MCF 10A (cell line): ENCODE results near the gene KATNIP. TPM values are rescaled to one million over a fixed set of nuclear protein-coding genes. Genes with fewer than 3 reads are reported as not detected.

Source experiments
- BruUV-seq: library from RNA; stranded (reverse); fragments of 400-500 nt; replicated peaks from 2 replicates; lab custom pipeline; 2021; lab: Mats Ljungman, UMichigan
- CTCF ChIA-PET: fragments of 300-600 bp; sonication (Branson Sonifier 250); formaldehyde crosslinking; extraction: SDS; loops from one replicate; lab custom pipeline; 2021; ENCODE audit warnings: antibody characterized with exemption, inconsistent platforms; lab: Yijun Ruan, JAX
- POLR2A ChIA-PET: fragments of 300-600, 350-650 bp; sonication (Branson Sonifier 250); formaldehyde crosslinking; extraction: SDS; loops from one replicate; lab custom pipeline; 2020; ENCODE audit warnings: antibody characterized with exemption, inconsistent platforms; lab: Yijun Ruan, JAX
- DNase-seq: peaks from one replicate; pipeline ENCODE4 v3.0.0-alpha.2; 2018; ENCODE audit not compliant: unreplicated experiment
- H3K27ac Mint-ChIP-seq: one replicate; pipeline ENCODE4 v1.8.0; 2022; ENCODE audit warnings: mild to moderate bottlenecking, low read depth, mixed read lengths; ENCODE audit not compliant: unreplicated experiment
- H3K27me3 Mint-ChIP-seq: one replicate; pipeline ENCODE4 v1.8.0; 2022; ENCODE audit warnings: mixed read lengths; ENCODE audit not compliant: insufficient read depth, unreplicated experiment
- H3K36me3 Mint-ChIP-seq: one replicate; pipeline ENCODE4 v1.8.0; 2022; ENCODE audit warnings: mild to moderate bottlenecking, moderate library complexity, mixed read lengths; ENCODE audit not compliant: insufficient read depth, unreplicated experiment
- H3K4me1 Mint-ChIP-seq: one replicate; pipeline ENCODE4 v1.8.0; 2022; ENCODE audit warnings: mixed read lengths; ENCODE audit not compliant: insufficient read depth, unreplicated experiment
- H3K4me3 Mint-ChIP-seq: one replicate; pipeline ENCODE4 v1.8.0; 2022; ENCODE audit warnings: mild to moderate bottlenecking, moderate library complexity, mixed read lengths; ENCODE audit not compliant: unreplicated experiment
- H3K9me3 Mint-ChIP-seq: one replicate; pipeline ENCODE4 v1.8.0; 2022; ENCODE audit warnings: mixed read lengths; ENCODE audit not compliant: unreplicated experiment
- intact Hi-C: fragments of 100-400 bp; cut with micrococcal nuclease; formaldehyde crosslinking; loops from 2 replicates; pipeline ENCODE4 v1.14.1; 2022
- total RNA-seq: library from RNA; stranded (reverse); gene quantifications from 2 replicates; pipeline ENCODE4 v1.2.3, GENCODE V29; 2022
- TF ChIP-seq, protein P1 (sequence below): fragments of 200-600 bp; IDR thresholded peaks from one replicate; pipeline ENCODE4 v1.8.0; 2022; ENCODE audit warnings: antibody characterized with exemption, mild to moderate bottlenecking; ENCODE audit not compliant: unreplicated experiment

KATNIP gene
- total RNA-seq, 1 experiment from 2014 or later, result 21.3 TPM

- no TSS peak for BruUV-seq
- CTCF ChIA-PET, result interaction anchor here (0.9 kb wide), 1 partner anchor 553 kb away, joined by 4 read pairs; no protein-coding TSS in a partner anchor
- TF ChIP-seq, protein P1, sequence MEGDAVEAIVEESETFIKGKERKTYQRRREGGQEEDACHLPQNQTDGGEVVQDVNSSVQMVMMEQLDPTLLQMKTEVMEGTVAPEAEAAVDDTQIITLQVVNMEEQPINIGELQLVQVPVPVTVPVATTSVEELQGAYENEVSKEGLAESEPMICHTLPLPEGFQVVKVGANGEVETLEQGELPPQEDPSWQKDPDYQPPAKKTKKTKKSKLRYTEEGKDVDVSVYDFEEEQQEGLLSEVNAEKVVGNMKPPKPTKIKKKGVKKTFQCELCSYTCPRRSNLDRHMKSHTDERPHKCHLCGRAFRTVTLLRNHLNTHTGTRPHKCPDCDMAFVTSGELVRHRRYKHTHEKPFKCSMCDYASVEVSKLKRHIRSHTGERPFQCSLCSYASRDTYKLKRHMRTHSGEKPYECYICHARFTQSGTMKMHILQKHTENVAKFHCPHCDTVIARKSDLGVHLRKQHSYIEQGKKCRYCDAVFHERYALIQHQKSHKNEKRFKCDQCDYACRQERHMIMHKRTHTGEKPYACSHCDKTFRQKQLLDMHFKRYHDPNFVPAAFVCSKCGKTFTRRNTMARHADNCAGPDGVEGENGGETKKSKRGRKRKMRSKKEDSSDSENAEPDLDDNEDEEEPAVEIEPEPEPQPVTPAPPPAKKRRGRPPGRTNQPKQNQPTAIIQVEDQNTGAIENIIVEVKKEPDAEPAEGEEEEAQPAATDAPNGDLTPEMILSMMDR, result no peak
- peaks cover 42% of the 10 kb centered on the region for H3K36me3 Mint-ChIP-seq
- DNase-seq, result no peak
- intact Hi-C loops, result no loop called here
- no peaks in the 10 kb centered on the region for H3K27me3 Mint-ChIP-seq
- POLR2A ChIA-PET, result no interaction called here
- H3K4me3 Mint-ChIP-seq, result no peak overlapping the region
- no peaks in the 10 kb centered on the region for H3K4me1 Mint-ChIP-seq
- no peaks in the 10 kb centered on the region for H3K9me3 Mint-ChIP-seq
- H3K27ac Mint-ChIP-seq, result no peak overlapping the region
Observed at GRCh38 chr16:27518226-27518625, 31.7 kb upstream of the KATNIP start.

GRCh38 chr16:27520982-27521673 is 28.8 kb upstream of the KATNIP start:
- no peak overlapping the region for H3K27ac Mint-ChIP-seq
- no peak overlapping the region for H3K4me3 Mint-ChIP-seq
- TF ChIP-seq, protein P1, result no peak
- H3K4me1 Mint-ChIP-seq, result no peaks in the 10 kb centered on the region
- H3K27me3 Mint-ChIP-seq, result no peaks in the 10 kb centered on the region
- CTCF ChIA-PET, result interaction anchor here (0.7 to 1.0 kb wide), 2 partner anchors 9 to 38 kb away, joined by 3 to 4 read pairs; no protein-coding TSS in a partner anchor
- intact Hi-C loops, result no loop called here
- POLR2A ChIA-PET, result interaction anchor here (0.6 to 1.0 kb wide), 2 partner anchors 9 to 58 kb away, joined by 3 read pairs; no protein-coding TSS in a partner anchor
- no peaks in the 10 kb centered on the region for H3K9me3 Mint-ChIP-seq
- peaks cover 43% of the 10 kb centered on the region for H3K36me3 Mint-ChIP-seq
- BruUV-seq, result no TSS peak
- DNase-seq, result no peak

DNA sequence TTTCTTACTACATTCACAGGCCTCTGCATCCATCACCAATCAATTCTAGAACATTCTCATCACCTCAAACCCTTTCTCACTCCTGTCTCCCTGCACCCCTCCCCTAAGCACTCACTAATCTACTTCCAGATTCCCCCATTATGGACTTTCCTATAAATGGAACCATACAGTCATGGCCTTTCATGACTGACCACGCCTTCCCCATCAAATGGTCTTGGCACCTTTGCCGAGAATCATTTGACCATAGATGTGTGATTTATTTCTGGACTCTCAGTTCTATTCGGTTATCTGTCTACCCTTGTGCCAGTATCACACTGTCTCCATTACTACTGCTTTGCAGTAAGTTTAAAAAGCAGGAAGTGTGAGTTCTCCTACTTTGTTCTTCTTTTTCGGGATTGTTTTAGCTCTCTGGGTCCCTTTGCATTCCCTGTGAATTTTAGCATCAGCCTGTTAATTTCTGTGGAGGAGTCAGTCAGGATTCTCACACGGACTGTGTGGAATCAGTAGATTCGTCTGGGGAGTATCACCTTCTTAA is 27.7 kb upstream of the KATNIP start:
- POLR2A ChIA-PET, result interaction anchor here (1.0 kb wide), 1 partner anchor 56 kb away, joined by 3 read pairs; no protein-coding TSS in a partner anchor
- no TSS peak for BruUV-seq
- H3K27ac Mint-ChIP-seq, result no peak overlapping the region
- H3K9me3 Mint-ChIP-seq, result no peaks in the 10 kb centered on the region
- CTCF ChIA-PET, result interaction anchor here (0.7 kb wide), 1 partner anchor 39 kb away, joined by 3 read pairs; no protein-coding TSS in a partner anchor
- no peak overlapping the region for H3K4me3 Mint-ChIP-seq
- H3K4me1 Mint-ChIP-seq, result no peaks in the 10 kb centered on the region
- H3K27me3 Mint-ChIP-seq, result no peaks in the 10 kb centered on the region
- peaks cover 47% of the 10 kb centered on the region for H3K36me3 Mint-ChIP-seq
- TF ChIP-seq, protein P1, result no peak
- intact Hi-C loops, result no loop called here
- no peak for DNase-seq

DNA sequence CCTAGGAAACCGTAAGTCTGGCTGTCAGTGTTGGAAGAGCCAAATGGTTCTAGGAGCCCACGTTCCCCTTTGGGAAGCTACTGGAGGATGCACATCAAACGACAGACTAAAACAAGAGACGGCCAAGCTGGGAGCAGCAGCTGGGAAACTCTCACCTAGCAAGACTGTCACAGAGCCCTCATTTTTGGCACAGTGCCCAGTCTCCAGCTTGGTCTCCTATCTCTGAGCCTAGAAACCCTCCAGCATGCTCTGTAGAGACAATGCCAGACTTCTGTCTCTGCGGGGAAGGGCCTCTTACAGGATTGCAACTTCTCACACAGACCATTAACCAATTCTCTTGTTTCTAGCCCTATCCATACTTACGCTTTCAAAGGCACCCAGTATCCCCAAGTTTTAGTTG is 23.8 kb upstream of the KATNIP start:
- Mint-ChIP-seq H3K27me3 (no peaks in the 10 kb centered on the region), H3K4me1 (no peaks in the 10 kb centered on the region), H3K9me3 (no peaks in the 10 kb centered on the region), H3K36me3 (peaks cover 80% of the 10 kb centered on the region), H3K4me3 (no peak overlapping the region), H3K27ac (no peak overlapping the region)
- TF ChIP-seq, protein P1, result no peak
- ChIA-PET CTCF (interaction anchor here (0.6 to 1.1 kb wide), 4 partner anchors 9 to 544 kb away, joined by 3 to 4 read pairs (median 4); no protein-coding TSS in a partner anchor), POLR2A (interaction anchor here (0.6 to 0.7 kb wide), 2 partner anchors 11 to 536 kb away, joined by 3 to 4 read pairs; no protein-coding TSS in a partner anchor)
- no peak for DNase-seq
- intact Hi-C loops, result no loop called here
- BruUV-seq, result no TSS peak
